Measurements from ENCODE around the gene SCAPER.

GRCh38 chr15:76378691-76379090 lies 526.4 kb downstream of the SCAPER start:
- TF ChIP-seq HNF4G (IDR thresholded peaks at IDR 0.05) = no peak
- TF ChIP-seq CTCF (IDR thresholded peaks at IDR 0.05; ENCODE audit: low read depth, low read length, missing input control) = no peak
- TF ChIP-seq ATF3 (IDR thresholded peaks at IDR 0.05) = no peak
- TF ChIP-seq MAX (IDR thresholded peaks at IDR 0.05) = no peak
- no peak for TF ChIP-seq EGR1 (IDR thresholded peaks at IDR 0.05; ENCODE audit: low read depth in 2 of 2)
- no peak for TF ChIP-seq SP1 (IDR thresholded peaks at IDR 0.05)
- TF ChIP-seq ZBTB33 (IDR thresholded peaks at IDR 0.05) = no peak
- TF ChIP-seq TAF1 (conservative IDR thresholded peaks at IDR 0.05) = no peak
- TF ChIP-seq JUND (IDR thresholded peaks at IDR 0.05) = no peak
- no peak for TF ChIP-seq REST (IDR thresholded peaks at IDR 0.05)
- TF ChIP-seq RAD21 (IDR thresholded peaks at IDR 0.05) = no peak
- TF ChIP-seq YY1 (IDR thresholded peaks at IDR 0.05) = no peak
